BJ (cell line): ENCODE measurements around the gene CTTNBP2. TPM values are rescaled to one million over a fixed set of nuclear protein-coding genes. Genes with fewer than 3 reads are reported as not detected.

Experiments used
- CTCF ChIA-PET: fragments of 350-600 bp; formaldehyde crosslinking; extraction: SDS; loops from one replicate; lab custom pipeline; 2021; ENCODE audit warnings: antibody characterized with exemption, inconsistent platforms; lab: Yijun Ruan, JAX
- POLR2A ChIA-PET: fragments of 300-600 bp; sonication (Branson Sonifier 250); formaldehyde crosslinking; extraction: SDS; loops from one replicate; lab custom pipeline; 2021; ENCODE audit warnings: antibody characterized with exemption; lab: Charles Lee
- DNase-seq: peaks from one replicate; pipeline ENCODE4 v3.0.0-alpha.2; 2011; ENCODE audit warnings: low read depth
- H3K27me3 ChIP-seq: 2 replicates; pipeline ENCODE4 v1.6.0; 2011; ENCODE audit warnings: low read length; ENCODE audit not compliant: control insufficient read depth, insufficient read depth
- H3K36me3 ChIP-seq: 2 replicates; pipeline ENCODE4 v1.5.1; 2011; ENCODE audit warnings: low read length; ENCODE audit not compliant: control insufficient read depth, insufficient read depth
- H3K4me3 ChIP-seq: 2 replicates; pipeline ENCODE4 v1.5.1; 2011; ENCODE audit warnings: low read depth, mild to moderate bottlenecking, control low read depth, low read length
- polyA plus RNA-seq: library from polyadenylated mRNA; depleted of rRNA; stranded (reverse); fragments of >200 nt; gene quantifications from 2 replicates; pipeline ENCODE4 v1.2.3, GENCODE V29; 2011
- TF ChIP-seq, protein P1 (sequence below): IDR thresholded peaks from 2 replicates; pipeline ENCODE4 v1.5.1; 2011; ENCODE audit warnings: low read depth, mild to moderate bottlenecking, control low read depth, inconsistent platforms, low read length, moderate library complexity; ENCODE audit not compliant: insufficient read depth

Gene CTTNBP2
- polyA plus RNA-seq, 1 experiment, result 0.34 TPM

DNA sequence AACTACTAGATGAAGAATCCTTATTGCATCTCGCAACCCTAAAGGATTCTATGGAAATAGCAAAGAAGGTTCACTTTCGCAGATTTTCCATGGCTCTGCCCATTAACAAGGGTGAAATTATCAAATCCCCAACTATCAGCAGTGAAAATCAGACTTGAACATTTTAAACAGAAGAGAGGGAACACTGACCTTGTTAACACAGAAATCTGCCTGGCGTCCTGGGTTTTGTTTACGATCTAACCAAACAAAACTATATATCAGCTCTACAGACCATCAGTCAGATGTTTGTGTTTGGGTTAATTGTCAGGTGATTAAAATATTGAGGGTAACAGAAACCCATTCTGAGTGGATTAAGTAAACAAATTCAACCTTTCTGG lies 1.9 kb downstream of the CTTNBP2 start:
- DNase-seq, result no peak
- peaks cover 23% of the 10 kb centered on the region for H3K27me3 ChIP-seq
- ChIA-PET POLR2A (no interaction called here), CTCF (no interaction called here)
- H3K36me3 ChIP-seq, result no peaks in the 10 kb centered on the region
- H3K4me3 ChIP-seq, result no peak overlapping the region
- TF ChIP-seq, protein P1, sequence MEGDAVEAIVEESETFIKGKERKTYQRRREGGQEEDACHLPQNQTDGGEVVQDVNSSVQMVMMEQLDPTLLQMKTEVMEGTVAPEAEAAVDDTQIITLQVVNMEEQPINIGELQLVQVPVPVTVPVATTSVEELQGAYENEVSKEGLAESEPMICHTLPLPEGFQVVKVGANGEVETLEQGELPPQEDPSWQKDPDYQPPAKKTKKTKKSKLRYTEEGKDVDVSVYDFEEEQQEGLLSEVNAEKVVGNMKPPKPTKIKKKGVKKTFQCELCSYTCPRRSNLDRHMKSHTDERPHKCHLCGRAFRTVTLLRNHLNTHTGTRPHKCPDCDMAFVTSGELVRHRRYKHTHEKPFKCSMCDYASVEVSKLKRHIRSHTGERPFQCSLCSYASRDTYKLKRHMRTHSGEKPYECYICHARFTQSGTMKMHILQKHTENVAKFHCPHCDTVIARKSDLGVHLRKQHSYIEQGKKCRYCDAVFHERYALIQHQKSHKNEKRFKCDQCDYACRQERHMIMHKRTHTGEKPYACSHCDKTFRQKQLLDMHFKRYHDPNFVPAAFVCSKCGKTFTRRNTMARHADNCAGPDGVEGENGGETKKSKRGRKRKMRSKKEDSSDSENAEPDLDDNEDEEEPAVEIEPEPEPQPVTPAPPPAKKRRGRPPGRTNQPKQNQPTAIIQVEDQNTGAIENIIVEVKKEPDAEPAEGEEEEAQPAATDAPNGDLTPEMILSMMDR, result no peak

DNA sequence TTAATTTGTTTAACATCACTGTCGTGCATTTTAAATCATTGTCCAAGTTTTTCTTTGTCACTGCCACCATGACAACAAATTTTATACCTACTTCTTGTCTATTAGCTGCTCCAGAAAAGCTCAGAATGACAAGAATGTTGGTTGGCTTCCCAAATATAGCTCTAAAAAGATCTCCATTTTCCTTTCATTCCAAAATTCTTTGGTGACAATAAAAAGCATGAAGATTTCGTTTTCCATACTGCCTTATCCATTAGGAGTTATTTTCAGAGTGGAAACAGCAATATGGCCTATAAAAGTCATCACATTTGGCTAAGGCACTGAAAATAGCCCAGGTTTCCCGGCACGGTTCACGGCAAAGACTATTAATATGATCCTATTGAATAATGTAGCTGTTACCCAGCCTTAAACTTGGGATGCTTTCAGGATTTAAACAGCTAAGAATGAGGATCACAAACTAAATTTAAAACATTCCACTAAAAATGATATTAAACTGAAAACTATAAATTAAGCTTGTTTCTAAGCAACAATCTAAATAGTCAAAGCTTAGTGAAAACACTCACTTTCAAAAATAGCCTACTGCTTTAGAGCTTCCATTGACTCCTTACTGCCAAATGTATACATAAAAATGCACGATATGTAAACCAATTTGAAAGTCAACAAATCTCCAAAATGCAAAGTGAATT lies 2.7 kb downstream of the CTTNBP2 start:
- ChIA-PET CTCF (no interaction called here), POLR2A (no interaction called here)
- Histone ChIP-seq H3K36me3 (no peaks in the 10 kb centered on the region), H3K4me3 (no peak overlapping the region), H3K27me3 (peaks cover 21% of the 10 kb centered on the region)
- TF ChIP-seq, protein P1, result no peak
- no peak for DNase-seq

DNA sequence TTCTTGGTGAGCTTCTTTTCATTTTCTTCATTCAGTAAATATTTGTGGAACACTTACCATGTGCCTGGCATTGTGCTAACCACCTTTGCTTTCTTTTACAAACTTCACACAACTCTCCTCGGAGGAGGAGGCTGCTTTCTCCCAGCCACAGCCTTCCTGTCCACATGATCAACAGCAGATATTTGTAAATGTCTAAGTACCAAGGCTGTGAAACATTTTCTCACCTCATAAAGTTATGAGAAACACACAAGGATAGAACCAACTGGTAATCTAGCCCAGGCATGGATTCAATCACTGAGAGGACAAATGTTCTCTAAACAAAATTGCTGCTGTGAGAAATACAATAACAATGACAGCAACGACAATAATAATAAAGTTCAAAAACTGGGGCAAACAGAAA lies 3.9 kb downstream of the CTTNBP2 start:
- H3K4me3 ChIP-seq, result no peak overlapping the region
- CTCF ChIA-PET, result interaction anchor here (0.6 kb wide), 1 partner anchor 310 kb away, joined by 5 read pairs; no protein-coding TSS in a partner anchor
- POLR2A ChIA-PET, result interaction anchor here (0.6 kb wide), 1 partner anchor 471 kb away, joined by 4 read pairs; no protein-coding TSS in a partner anchor
- H3K36me3 ChIP-seq, result no peaks in the 10 kb centered on the region
- H3K27me3 ChIP-seq, result peaks cover 20% of the 10 kb centered on the region
- no peak for DNase-seq
- TF ChIP-seq, protein P1, result no peak

DNA sequence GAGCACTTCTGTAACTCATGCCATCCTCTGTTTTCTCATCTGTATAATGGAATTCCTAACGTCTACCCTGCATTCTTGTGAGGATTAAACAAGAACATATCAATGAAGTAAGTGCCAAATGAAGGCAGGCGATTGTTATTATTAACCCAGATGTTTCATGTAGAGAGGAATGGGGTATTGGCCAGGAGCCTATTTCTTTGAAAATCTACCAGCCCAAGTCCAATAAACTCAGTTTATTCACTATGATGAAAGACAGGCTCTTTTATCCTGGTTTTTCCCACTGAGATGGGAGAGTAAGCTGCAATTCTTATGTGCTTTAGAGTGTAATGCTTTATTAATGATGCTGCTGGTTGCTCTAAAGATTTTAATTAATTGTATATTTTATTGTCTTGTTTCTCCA lies 9.6 kb downstream of the CTTNBP2 start:
- no peak for DNase-seq

GRCh38 chr7:117862378-117862777 lies 10.9 kb downstream of the CTTNBP2 start:
- ChIA-PET CTCF (no interaction called here), POLR2A (no interaction called here)
- no peak for DNase-seq
- Histone ChIP-seq H3K27me3 (no peaks in the 10 kb centered on the region), H3K36me3 (no peaks in the 10 kb centered on the region), H3K4me3 (no peak overlapping the region)
- TF ChIP-seq, protein P1, result no peak

More for the DNA sequence above, 9.6 kb downstream of the CTTNBP2 start:
- no peak overlapping the region for H3K4me3 ChIP-seq
- ChIA-PET CTCF (no interaction called here), POLR2A (no interaction called here)
- H3K27me3 ChIP-seq, result peaks cover under 1% of the 10 kb centered on the region; the same call in 1 of the 2 replicates
- TF ChIP-seq, protein P1, result no peak
- no peaks in the 10 kb centered on the region for H3K36me3 ChIP-seq
